H1 (cell line): ENCODE results near the gene CRK. TPM values are rescaled to one million over a fixed set of nuclear protein-coding genes. Genes with fewer than 3 reads are reported as not detected.

ENCODE experiments used
- CTCF ChIA-PET: fragments of 300-600 bp; sonication (Branson Sonifier 250); formaldehyde crosslinking; loops from one replicate; lab custom pipeline; 2021; ENCODE audit not compliant: partially characterized antibody; lab: Charles Lee
- POLR2A ChIA-PET: fragments of 300-600 bp; sonication (Branson Sonifier 250); formaldehyde crosslinking; loops from one replicate; lab custom pipeline; 2021; ENCODE audit warnings: inconsistent platforms; ENCODE audit not compliant: partially characterized antibody; lab: Charles Lee
- DNase-seq, 2 experiments: peaks; one replicate each; pipeline versions ENCODE4 v3.0.0 to v3.0.0-alpha.2; 2010 to 2022; ENCODE audit warnings: low spot score in 2 of 2, low read depth in 1 of 2, mixed read lengths in 1 of 2
- FAIRE-seq: peaks from 2 replicates; lab custom pipeline; 2011; peaks lifted over from hg19 to GRCh38; lab: Jason Lieb, UNC
- H2AFZ ChIP-seq: 2 replicates; pipeline ENCODE4 v1.8.1; 2012; ENCODE audit warnings: low read length, inconsistent platforms
- H2AK5ac ChIP-seq: 2 replicates; pipeline ENCODE4 v1.6.1; 2013; ENCODE audit warnings: low read depth, low read length
- H2BK120ac ChIP-seq: replicated peaks from 2 replicates; pipeline ENCODE3; 2013; ENCODE audit warnings: low read depth, low read length, inconsistent platforms
- H2BK12ac ChIP-seq: 2 replicates; pipeline ENCODE4 v1.6.1; 2013; ENCODE audit warnings: low read depth, low read length
- H2BK15ac ChIP-seq: 2 replicates; pipeline ENCODE4 v1.6.1; 2013; ENCODE audit warnings: low read length
- H2BK20ac ChIP-seq: 2 replicates; pipeline ENCODE4 v1.6.1; 2013; ENCODE audit warnings: low read length
- H2BK5ac ChIP-seq: 2 replicates; pipeline ENCODE4 v1.6.1; 2013; ENCODE audit warnings: low read depth, low read length
- H3K14ac ChIP-seq: 2 replicates; pipeline ENCODE4 v1.6.1; 2013; ENCODE audit warnings: inconsistent platforms; ENCODE audit not compliant: insufficient read length
- H3K18ac ChIP-seq: 2 replicates; pipeline ENCODE4 v1.6.1; 2013; ENCODE audit warnings: low read length; ENCODE audit errors: extremely low read depth
- H3K23ac ChIP-seq: 2 replicates; pipeline ENCODE4 v1.6.1; 2013; ENCODE audit warnings: inconsistent platforms; ENCODE audit not compliant: insufficient read length
- H3K23me2 ChIP-seq: 2 replicates; pipeline ENCODE4 v1.6.1; 2013; ENCODE audit warnings: low read depth, low read length
- H3K27ac ChIP-seq: 2 replicates; pipeline ENCODE4 v1.6.1; 2011; ENCODE audit warnings: low read depth, low read length, inconsistent platforms
- H3K27me3 ChIP-seq, 4 experiments: replicated peaks in 1 of 4; 1 replicate in 1 of 4; 2 replicates in 3 of 4; pipeline versions ENCODE4 v1.6.1 to v1.8.1; 2011 to 2013; ENCODE audit warnings: low read length in 3 of 4, mild to moderate bottlenecking in 3 of 4, inconsistent platforms in 2 of 4, mixed read lengths in 2 of 4, moderate library complexity in 1 of 4; ENCODE audit not compliant: control insufficient read depth in 3 of 4, insufficient read depth in 3 of 4; ENCODE audit errors: extremely low read depth in 1 of 4
- H3K36me3 ChIP-seq, 4 experiments: 2 replicates each; pipeline versions ENCODE4 v1.6.1 to v1.8.1; 2011 to 2013; ENCODE audit warnings: mild to moderate bottlenecking in 4 of 4, low read length in 3 of 4, moderate library complexity in 2 of 4, control low read depth in 1 of 4, inconsistent platforms in 1 of 4; ENCODE audit not compliant: insufficient read depth in 4 of 4, control insufficient read depth in 2 of 4
- H3K4ac ChIP-seq: replicated peaks from 2 replicates; pipeline ENCODE3; 2013; ENCODE audit warnings: low read length, low read depth, mixed read lengths, inconsistent platforms; ENCODE audit not compliant: insufficient read length
- H3K4me1 ChIP-seq, 4 experiments: replicated peaks in 1 of 4; 1 replicate in 1 of 4; 2 replicates in 3 of 4; pipeline versions ENCODE4 v1.6.1 to v1.8.1; 2011 to 2013; ENCODE audit warnings: low read length in 3 of 4, inconsistent platforms in 2 of 4, mixed read lengths in 1 of 4; ENCODE audit not compliant: insufficient read depth in 4 of 4, control insufficient read depth in 3 of 4
- H3K4me2 ChIP-seq, 2 experiments: 2 replicates each; pipeline versions ENCODE4 v1.6.1 to v1.8.1; 2011 to 2013; ENCODE audit warnings: low read depth in 2 of 2, low read length in 2 of 2, control low read depth in 1 of 2, inconsistent platforms in 1 of 2, mild to moderate bottlenecking in 1 of 2; ENCODE audit not compliant: insufficient read depth in 1 of 2
- H3K4me3 ChIP-seq, 4 experiments: fragments of 200-600, 300-600 bp in 1 of 4; sonication (generic), shearing (Covaris generic), sonication (Bioruptor Twin) in 1 of 4; 2 replicates each; pipeline versions ENCODE4 v1.5.1 to v1.8.1; 2011 to 2016; ENCODE audit warnings: low read length in 4 of 4, low read depth in 3 of 4, control low read depth in 2 of 4, inconsistent platforms in 2 of 4, mild to moderate bottlenecking in 2 of 4, mixed read lengths in 1 of 4, moderate library complexity in 1 of 4; ENCODE audit not compliant: insufficient read depth in 2 of 4; ENCODE audit errors: extremely low read depth in 1 of 4
- H3K56ac ChIP-seq: replicated peaks from 2 replicates; pipeline ENCODE3; 2013; ENCODE audit warnings: low read depth, mild to moderate bottlenecking, mixed read lengths, low read length, inconsistent platforms; ENCODE audit not compliant: insufficient read length
- H3K79me1 ChIP-seq: 2 replicates; pipeline ENCODE4 v1.6.1; 2013; ENCODE audit warnings: low read depth, low read length, control low read depth
- H3K79me2 ChIP-seq, 2 experiments: 2 replicates each; pipeline versions ENCODE4 v1.6.1 to v1.8.1; 2012 to 2013; ENCODE audit warnings: low read length in 2 of 2, mild to moderate bottlenecking in 2 of 2, inconsistent platforms in 1 of 2; ENCODE audit not compliant: insufficient read depth in 2 of 2, control insufficient read depth in 1 of 2
- H3K9ac ChIP-seq, 4 experiments: replicated peaks in 1 of 4; 1 replicate in 1 of 4; 2 replicates in 3 of 4; pipeline versions ENCODE4 v1.6.1 to v1.8.1; 2011 to 2013; ENCODE audit warnings: low read depth in 3 of 4, low read length in 3 of 4, control low read depth in 2 of 4, mild to moderate bottlenecking in 2 of 4, moderate library complexity in 2 of 4, inconsistent platforms in 1 of 4; ENCODE audit errors: extremely low read depth in 1 of 4
- H3K9me3 ChIP-seq, 2 experiments: 2 replicates each; pipeline versions ENCODE4 v1.6.1 to v1.8.1; 2012 to 2013; ENCODE audit warnings: mild to moderate bottlenecking in 2 of 2, moderate library complexity in 2 of 2, control low read depth in 1 of 2, inconsistent platforms in 1 of 2, low read depth in 1 of 2, low read length in 1 of 2, mixed read lengths in 1 of 2; ENCODE audit not compliant: insufficient read depth in 2 of 2
- H4K20me1 ChIP-seq, 2 experiments: replicated peaks in 1 of 2; 2 replicates each; pipeline versions ENCODE3 to v1.8.1; 2011 to 2013; ENCODE audit warnings: inconsistent platforms in 2 of 2, low read length in 2 of 2, mild to moderate bottlenecking in 1 of 2; ENCODE audit not compliant: insufficient read depth in 2 of 2, control insufficient read depth in 1 of 2
- H4K5ac ChIP-seq: 2 replicates; pipeline ENCODE4 v1.6.1; 2013; ENCODE audit warnings: low read length, low read depth, mixed read lengths, inconsistent platforms; ENCODE audit not compliant: insufficient read length
- H4K8ac ChIP-seq: 2 replicates; pipeline ENCODE4 v1.8.0; 2013; ENCODE audit warnings: mild to moderate bottlenecking, moderate library complexity, low read length, inconsistent platforms; ENCODE audit not compliant: insufficient read depth; ENCODE audit errors: extremely low read depth
- H4K91ac ChIP-seq: replicated peaks from 2 replicates; pipeline ENCODE3; 2013; ENCODE audit warnings: low read length, mixed read lengths, inconsistent platforms; ENCODE audit not compliant: insufficient read length
- ASH2L ChIP-seq: fragments of 200-600, 300-600 bp; sonication (generic); IDR thresholded peaks from one replicate; pipeline ENCODE4 v1.7.1; 2017; ENCODE audit warnings: low read length
- CBX5 ChIP-seq: fragments of 300-800, 300-1000 bp; sonication (generic); IDR thresholded peaks from 2 replicates; pipeline ENCODE4 v1.7.1; 2016; ENCODE audit warnings: antibody characterized with exemption, low read length, low read depth
- CREB1 ChIP-seq: IDR thresholded peaks from 2 replicates; pipeline ENCODE4 v1.6.1; 2012; ENCODE audit warnings: inconsistent platforms
- E2F6 ChIP-seq: IDR thresholded peaks from 2 replicates; pipeline ENCODE4 v1.6.1; 2012; ENCODE audit warnings: inconsistent platforms
- FOSL1 ChIP-seq: IDR thresholded peaks from 2 replicates; pipeline ENCODE4 v1.6.1; 2011; ENCODE audit warnings: mild to moderate bottlenecking, low read depth, low read length, moderate library complexity; ENCODE audit not compliant: insufficient read depth
- GABPA ChIP-seq: IDR thresholded peaks from 2 replicates; pipeline ENCODE4 v1.6.1; 2011; ENCODE audit warnings: mild to moderate bottlenecking, low read length, moderate library complexity, borderline replicate concordance; ENCODE audit not compliant: insufficient read depth
- MAFK ChIP-seq: IDR thresholded peaks from 2 replicates; pipeline ENCODE4 v1.6.1; 2012; ENCODE audit warnings: low read depth, mild to moderate bottlenecking, improper control_type of control experiment, low read length
- NANOG ChIP-seq: IDR thresholded peaks from 2 replicates; pipeline ENCODE4 v1.6.1; 2011; ENCODE audit warnings: low read length, low read depth, mild to moderate bottlenecking, inconsistent platforms; ENCODE audit not compliant: insufficient read depth, poor library complexity, severe bottlenecking
- RNF2 ChIP-seq: fragments of 200-900, 300-1000 bp; sonication (generic); IDR thresholded peaks from 2 replicates; pipeline ENCODE4 v1.7.1; 2016; ENCODE audit warnings: borderline replicate concordance, low read depth, mild to moderate bottlenecking, antibody characterized with exemption, low read length; ENCODE audit not compliant: poor library complexity, severe bottlenecking; ENCODE audit errors: missing control alignments
- RXRA ChIP-seq: IDR thresholded peaks from 2 replicates; pipeline ENCODE4 v1.6.1; 2011; ENCODE audit warnings: low read depth, mild to moderate bottlenecking, low read length, moderate library complexity; ENCODE audit not compliant: insufficient read depth
- TAF1 ChIP-seq: IDR thresholded peaks from 2 replicates; pipeline ENCODE4 v1.6.1; 2011; ENCODE audit warnings: mild to moderate bottlenecking, low read depth, low read length
- TEAD4 ChIP-seq: IDR thresholded peaks from 2 replicates; pipeline ENCODE4 v1.6.1; 2012; ENCODE audit warnings: low read depth, low read length, inconsistent platforms, mixed read lengths
- WGBS, 2 experiments: shearing (Covaris generic) in 1 of 2; methylation state at CpG; one replicate each; pipeline versions ENCODE4 v1.1.6 to v1.1.7; 2013 to 2015; ENCODE audit warnings: low lambda C conversion rate in 2 of 2, mixed read lengths in 2 of 2, inconsistent platforms in 1 of 2, low coverage in 1 of 2, missing lambda C conversion rate in 1 of 2; ENCODE audit not compliant: insufficient replicate concordance in 2 of 2, insufficient coverage in 1 of 2, insufficient read length in 1 of 2; ENCODE audit errors: extremely low coverage in 1 of 2, missing lambda C conversion rate in 1 of 2; 5-methylcytosine and 5-hydroxymethylcytosine counted together
- polyA plus RNA-seq, 7 experiments: library from polyadenylated mRNA; depleted of rRNA in 3 of 7; stranded (reverse) in 5 of 7; unstranded in 2 of 7; fragments of >200 nt in 5 of 7; fragments of 200-250 nt in 2 of 7; gene quantifications; 1 replicate in 5 of 7; 2 replicates in 1 of 7; 4 replicates in 1 of 7; pipeline versions ENCODE4 v1.2.1 to v1.2.3, GENCODE V29; 2011 to 2013; ENCODE audit warnings: missing spikeins in 2 of 7, mixed read lengths in 2 of 7
- total RNA-seq: library from RNA; stranded (reverse); fragmentation: NEBNext Ultra II Directional; extraction: Animal tissue kit (Norgen Biotek cat#: 25700); gene quantifications from 2 replicates; pipeline ENCODE4 v1.2.1, GENCODE V29; 2021

CRK gene
- total and polyA plus RNA-seq, 2 of the 8 experiments (the other 6 are each of a cell fraction or from before 2014, with no cell fraction given), result 32.8 to 57.1 TPM

- Histone ChIP-seq H4K20me1 (peaks cover 53 to 54% of the 10 kb centered on the region in 2 experiments), H3K36me3 (peaks cover 0 to 13% (median 0%) of the 10 kb centered on the region in 4 experiments; a peak in 3 of 8 replicates)
- POLR2A ChIA-PET, result interaction anchor here (1.0 to 3.1 kb wide), 5 partner anchors 8 to 24 kb away, joined by 4 to 17 read pairs (median 8); no protein-coding TSS in a partner anchor
- TF ChIP-seq FOSL1 (no peak), TEAD4 (no peak), TAF1 (no peak), NANOG (no peak), RXRA (no peak), MAFK (no peak), ASH2L (no peak), RNF2 (no peak), GABPA (no peak), CBX5 (no peak), E2F6 (no peak), CREB1 (no peak)
These were observed 82.3 kb downstream of the CRK start for GRCh38 chr17:1373707-1374237.

More at GRCh38 chr17:1373707-1374237, 82.3 kb downstream of the CRK start:
- Histone ChIP-seq H3K79me1 (peaks cover 5% of the 10 kb centered on the region), H2BK20ac (no peak overlapping the region), H4K5ac (no peak overlapping the region), H3K4me2 (no peak overlapping the region), H3K14ac (no peak overlapping the region), H3K27me3 (no peaks in the 10 kb centered on the region), H2BK15ac (no peak overlapping the region), H2BK120ac (no peak overlapping the region), H3K9ac (no peak overlapping the region), H2AK5ac (no peak overlapping the region), H3K23ac (no peak overlapping the region), H4K91ac (no peak overlapping the region), H3K4ac (no peak overlapping the region), H3K23me2 (no peaks in the 10 kb centered on the region), H3K79me2 (peaks cover 78 to 100% of the 10 kb centered on the region in 2 experiments), H2AFZ (no peak overlapping the region), H4K8ac (no peak overlapping the region), H3K4me3 (no peak overlapping the region), H3K9me3 (no peaks in the 10 kb centered on the region), H2BK12ac (no peak overlapping the region), H3K27ac (no peak overlapping the region), H3K56ac (no peak overlapping the region), H3K18ac (no peak overlapping the region), H3K4me1 (no peaks in the 10 kb centered on the region; a peak in 2 of 7 replicates), H2BK5ac (no peak overlapping the region)
- 90% methylated on average over 9 of the region's 9 CpGs; no CpG with 5 or more reads in 1 of the 2 experiments for WGBS, 2 experiments
- DNase-seq (no peak), FAIRE-seq (no peak)
- CTCF ChIA-PET, result interaction anchor here (0.8 kb wide), 1 partner anchor 9 kb away, joined by 3 read pairs; no protein-coding TSS in a partner anchor
